Right lobe of liver (tissue), 6 donors: ENCODE measurements around the gene CCL27. TPM values are rescaled to one million over a fixed set of nuclear protein-coding genes. Genes with fewer than 3 reads are reported as not detected.

ENCODE experiments used
- ATAC-seq, 4 donors: fragments of 200-7000 bp; cut with Tn5 transposase; one replicate each; pipeline ENCODE4 v1.9.1; 2020; ENCODE audit warnings: mild to moderate bottlenecking in 4 of 4, moderate library complexity in 4 of 4
- DNase-seq, 3 donors: peaks; one replicate each; pipeline ENCODE4 v3.0.0-alpha.2; 2020
- H3K27ac ChIP-seq, 3 donors: fragments of 200-600 bp; one replicate each; pipeline ENCODE4 v1.8.0; 2022
- H3K27me3 ChIP-seq, 2 donors: fragments of 200-600 bp; one replicate each; pipeline ENCODE4 v1.8.0; 2022
- H3K36me3 ChIP-seq, 4 donors: fragments of 200-600 bp; sonication (generic) in 1 of 4; one replicate each; pipeline versions ENCODE4 v1.5.1 to v1.8.0; 2017 to 2022; ENCODE audit warnings: control low read depth in 1 of 4
- H3K4me1 ChIP-seq, 4 donors: fragments of 200-600 bp; sonication (generic) in 1 of 4; one replicate each; pipeline versions ENCODE4 v1.5.1 to v1.8.0; 2017 to 2022; ENCODE audit warnings: control low read depth in 1 of 4
- H3K4me3 ChIP-seq, 3 donors: fragments of 200-600 bp; one replicate each; pipeline ENCODE4 v1.8.0; 2022
- H3K9me3 ChIP-seq, 4 donors: fragments of 200-600 bp; sonication (generic) in 1 of 4; one replicate each; pipeline versions ENCODE4 v1.5.1 to v1.8.0; 2017 to 2022; ENCODE audit warnings: control low read depth in 1 of 4
- POLR2A ChIP-seq: fragments of 450-650 bp; IDR thresholded peaks from one replicate; pipeline ENCODE4 v1.6.1; 2017; ENCODE audit warnings: antibody characterized with exemption, mild to moderate bottlenecking
- WGBS: methylation state at CpG from one replicate; pipeline ENCODE4 v1.1.6; 2018; ENCODE audit warnings: low coverage, low lambda C conversion rate; ENCODE audit not compliant: insufficient coverage; ENCODE audit errors: missing lambda C conversion rate; 5-methylcytosine and 5-hydroxymethylcytosine counted together
- intact Hi-C, 2 donors: fragments of 100-400 bp; cut with DNase I; formaldehyde crosslinking; loops; one replicate each; pipeline versions ENCODE4 v1.11.2 to v1.14.1; 2022
- total RNA-seq, 6 experiments: library from RNA; depleted of rRNA in 2 of 6; stranded (reverse); fragments of >200 nt in 2 of 6; fragmentation: NEBNext Ultra II Directional in 3 of 6; extraction: Animal tissue kit (Norgen Biotek cat#: 25700) in 3 of 6; gene quantifications; one replicate each; pipeline versions ENCODE4 v1.1.0 to v1.2.4, GENCODE V29; 2016 to 2023
- TF ChIP-seq, protein P1 (sequence below), 4 donors: fragments of 200-600 bp in 3 of 4; fragments of 450-650 bp in 1 of 4; IDR thresholded peaks; one replicate each; pipeline versions ENCODE4 v1.5.1 to v1.8.0; 2016 to 2022; ENCODE audit warnings: antibody characterized with exemption in 4 of 4, mild to moderate bottlenecking in 2 of 4
- donor health status: DM: no; HTN: yes; CAD: no.
- donor health status: DM: no; HTN: no; CAD: no.
- donor health status: DM: no; HTN: no; CAD: no.
- donor health status: DM: no; HTN: yes; CAD: no.
- donor health status: DM: no; HTN: yes; CAD: no.

The CCL27 gene
- total RNA-seq, 6 experiments from 2014 or later = not detected

DNA sequence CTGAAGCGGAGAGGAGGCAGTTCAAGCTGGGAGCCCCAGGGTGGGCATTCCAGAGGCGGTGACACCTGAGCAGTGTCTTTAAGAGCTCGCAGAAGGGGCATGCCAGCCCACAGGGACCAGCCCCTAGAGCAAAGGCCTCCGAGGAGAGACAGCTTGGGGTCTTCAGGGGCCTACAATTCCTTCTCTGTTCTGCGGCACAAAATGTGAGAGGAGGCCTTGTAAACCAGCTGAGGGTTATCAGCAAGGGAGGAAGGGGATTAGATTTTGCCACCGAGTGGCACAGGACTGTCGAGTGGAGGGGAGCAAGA, 24.4 kb downstream of the CCL27 start:
- Histone ChIP-seq H3K4me3 (peak overlapping the region; percentile 50 to 91 (median 87)), H3K9me3 (no peaks in the 10 kb centered on the region), H3K27me3 (no peaks in the 10 kb centered on the region), H3K27ac (peak overlapping the region; percentile 36 to 79 (median 72)), H3K36me3 (peaks cover 0 to 6% (median 0%) of the 10 kb centered on the region in 4 donors), H3K4me1 (peaks cover 0 to 38% (median 17%) of the 10 kb centered on the region in 4 donors)
- no peak for ATAC-seq
- WGBS = 6% methylated on average over 7 of the region's 7 CpGs
- TF ChIP-seq POLR2A = no peak
- TF ChIP-seq, protein P1, sequence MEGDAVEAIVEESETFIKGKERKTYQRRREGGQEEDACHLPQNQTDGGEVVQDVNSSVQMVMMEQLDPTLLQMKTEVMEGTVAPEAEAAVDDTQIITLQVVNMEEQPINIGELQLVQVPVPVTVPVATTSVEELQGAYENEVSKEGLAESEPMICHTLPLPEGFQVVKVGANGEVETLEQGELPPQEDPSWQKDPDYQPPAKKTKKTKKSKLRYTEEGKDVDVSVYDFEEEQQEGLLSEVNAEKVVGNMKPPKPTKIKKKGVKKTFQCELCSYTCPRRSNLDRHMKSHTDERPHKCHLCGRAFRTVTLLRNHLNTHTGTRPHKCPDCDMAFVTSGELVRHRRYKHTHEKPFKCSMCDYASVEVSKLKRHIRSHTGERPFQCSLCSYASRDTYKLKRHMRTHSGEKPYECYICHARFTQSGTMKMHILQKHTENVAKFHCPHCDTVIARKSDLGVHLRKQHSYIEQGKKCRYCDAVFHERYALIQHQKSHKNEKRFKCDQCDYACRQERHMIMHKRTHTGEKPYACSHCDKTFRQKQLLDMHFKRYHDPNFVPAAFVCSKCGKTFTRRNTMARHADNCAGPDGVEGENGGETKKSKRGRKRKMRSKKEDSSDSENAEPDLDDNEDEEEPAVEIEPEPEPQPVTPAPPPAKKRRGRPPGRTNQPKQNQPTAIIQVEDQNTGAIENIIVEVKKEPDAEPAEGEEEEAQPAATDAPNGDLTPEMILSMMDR (IDR thresholded peaks at IDR 0.05) = no peak
- no peak for DNase-seq
- intact Hi-C loops = no loop called here

DNA sequence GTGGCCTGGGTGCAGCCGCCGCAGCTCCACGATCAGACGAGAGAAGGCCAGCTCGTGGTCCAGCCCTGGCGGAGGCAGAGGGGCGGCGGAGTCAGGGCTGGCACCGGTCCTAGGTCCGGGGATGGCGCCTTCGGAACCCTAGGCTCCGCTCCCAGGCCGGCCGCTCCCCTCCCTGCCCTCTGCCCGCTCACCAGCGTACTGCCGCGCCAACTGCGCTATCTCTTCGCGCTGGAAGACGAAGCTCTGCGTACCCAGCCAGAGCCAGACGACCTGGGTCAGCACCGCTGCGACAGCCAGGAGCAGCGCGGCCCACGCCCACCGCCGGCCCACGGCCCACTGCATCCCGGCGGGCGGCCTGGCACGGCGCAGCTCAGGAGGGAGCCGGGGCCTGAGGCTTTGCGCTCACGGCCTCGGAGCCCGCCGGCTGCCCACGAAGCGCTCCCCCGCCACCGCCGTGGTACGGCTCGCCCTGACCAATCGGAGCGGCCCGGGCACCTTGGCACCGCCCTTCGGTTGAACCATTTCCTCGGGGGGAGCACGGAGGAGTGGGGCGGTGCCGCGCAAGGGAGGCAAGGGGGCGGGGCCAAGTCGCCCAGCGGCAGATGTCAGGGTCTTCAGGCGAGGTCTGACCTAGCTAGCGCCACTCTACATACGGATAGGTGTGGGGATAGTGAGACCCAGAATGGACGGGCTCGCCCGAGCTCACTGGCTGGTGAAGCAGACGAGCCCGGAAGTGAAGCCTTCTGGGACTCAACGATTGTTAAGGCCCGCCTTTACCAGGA, 24.9 kb downstream of the CCL27 start, which contains the start of gene SIGMAR1:
SIGMAR1 (minus strand) TSS at position 432 of the 782 bp plus-strand sequence; CDS start at position 342, 90 bp downstream.
- intact Hi-C loops = no loop called here
- peak; percentile 89 to 94 (median 91) for ATAC-seq
- 0% methylated on average over 5 of the region's 74 CpGs for WGBS
- no peaks in the 10 kb centered on the region for H3K9me3 ChIP-seq
- peaks cover 0 to 42% (median 18%) of the 10 kb centered on the region in 4 donors for H3K4me1 ChIP-seq
- H3K27me3 ChIP-seq = no peaks in the 10 kb centered on the region
- DNase-seq = peak; percentile 96 to 97 (median 97)
- peaks cover 0 to 6% (median 0%) of the 10 kb centered on the region in 4 donors for H3K36me3 ChIP-seq
- TF ChIP-seq, protein P1 (IDR thresholded peaks at IDR 0.05) = no peak
- TF ChIP-seq POLR2A = peak; percentile 94
- H3K27ac ChIP-seq = peak within 1 kb of the TSS; percentile 36 to 79 (median 72)
- H3K4me3 ChIP-seq = peak within 1 kb of the TSS; percentile 50 to 91 (median 87)

DNA sequence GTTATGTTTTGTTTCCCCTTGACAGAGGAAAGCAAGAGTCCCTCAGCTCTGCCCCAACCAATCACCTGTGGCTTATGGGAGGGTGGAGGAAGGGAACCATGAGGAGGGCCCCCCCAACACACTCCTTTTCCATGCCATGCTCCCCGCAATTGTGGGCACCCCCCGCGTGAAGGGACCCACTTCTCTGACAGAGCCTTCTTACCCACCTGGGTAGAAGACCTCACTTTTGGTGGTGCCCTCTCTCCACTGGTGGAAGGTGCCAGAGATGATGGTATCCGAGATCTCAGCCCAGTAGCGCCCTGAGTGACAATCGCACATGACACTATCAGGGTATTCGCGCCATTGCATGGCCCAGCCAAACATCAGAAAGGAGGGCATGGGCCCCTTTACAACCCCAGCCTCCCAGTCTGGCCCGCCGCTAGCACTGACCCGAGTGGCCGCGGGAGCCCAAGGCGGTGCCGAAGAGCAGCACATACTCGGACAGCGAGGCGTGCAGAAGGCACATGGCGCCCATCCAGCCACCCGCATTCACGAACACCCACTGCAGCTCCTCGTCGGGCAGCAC, 25.6 kb downstream of the CCL27 start:
- Histone ChIP-seq H3K27me3 (no peaks in the 10 kb centered on the region), H3K4me3 (peak overlapping the region; percentile 50 to 91 (median 87)), H3K4me1 (peaks cover 0 to 42% (median 18%) of the 10 kb centered on the region in 4 donors), H3K27ac (peak overlapping the region; percentile 36 to 79 (median 72)), H3K9me3 (no peaks in the 10 kb centered on the region), H3K36me3 (peaks cover 0 to 6% (median 0%) of the 10 kb centered on the region in 4 donors)
- 1% methylated on average over 10 of the region's 23 CpGs for WGBS
- DNase-seq (peak in 1 of 3 donors; percentile 79), ATAC-seq (peak; percentile 11 to 45 (median 38))
- intact Hi-C loops = no loop called here
- no peak for TF ChIP-seq POLR2A

DNA sequence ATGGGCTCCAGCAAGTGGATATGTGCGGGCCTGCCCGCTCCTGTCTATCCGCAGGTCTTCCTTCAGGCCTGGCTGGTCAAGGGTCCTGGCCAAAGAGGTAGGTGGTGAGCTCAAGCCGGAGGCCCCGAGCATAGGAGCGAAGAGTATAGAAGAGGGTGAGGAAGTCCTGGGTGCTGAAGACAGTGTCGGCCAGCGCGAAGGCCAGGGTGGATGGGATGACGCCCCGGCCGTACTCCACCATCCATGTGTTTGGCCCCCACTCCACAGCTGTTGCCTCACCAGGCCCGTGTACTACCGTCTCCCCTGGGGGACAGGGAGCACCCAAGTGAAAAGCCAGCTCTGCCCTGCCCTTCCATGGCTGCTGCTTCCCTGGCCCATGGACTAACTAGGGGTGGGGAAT, 26.9 kb downstream of the CCL27 start:
- Histone ChIP-seq H3K27me3 (no peaks in the 10 kb centered on the region), H3K4me3 (no peak overlapping the region), H3K27ac (no peak overlapping the region), H3K9me3 (no peaks in the 10 kb centered on the region), H3K4me1 (peaks cover 0 to 38% (median 12%) of the 10 kb centered on the region in 4 donors), H3K36me3 (peaks cover 0 to 6% (median 0%) of the 10 kb centered on the region in 4 donors)
- intact Hi-C loops = no loop called here
- ATAC-seq = no peak
- no peak for DNase-seq
- WGBS = 52% methylated on average over 7 of the region's 14 CpGs
- TF ChIP-seq POLR2A = no peak
- TF ChIP-seq, protein P1 (IDR thresholded peaks at IDR 0.05) = no peak
